Loucy (cell line): ENCODE measurements around the gene LHFPL2.

Experiments used
- EZH2phosphoT487 ChIP-seq: fragments of 200-600 bp; IDR thresholded peaks from 2 replicates; pipeline ENCODE4 v1.6.1; 2018; ENCODE audit warnings: antibody characterized with exemption, mild to moderate bottlenecking, moderate library complexity, borderline replicate concordance
- TF ChIP-seq, protein P1 (sequence below): fragments of 200-600 bp; sonication (generic); conservative IDR thresholded peaks from 2 replicates; pipeline ENCODE4 v1.5.1; 2014; ENCODE audit warnings: mild to moderate bottlenecking, antibody characterized with exemption, low read length

DNA sequence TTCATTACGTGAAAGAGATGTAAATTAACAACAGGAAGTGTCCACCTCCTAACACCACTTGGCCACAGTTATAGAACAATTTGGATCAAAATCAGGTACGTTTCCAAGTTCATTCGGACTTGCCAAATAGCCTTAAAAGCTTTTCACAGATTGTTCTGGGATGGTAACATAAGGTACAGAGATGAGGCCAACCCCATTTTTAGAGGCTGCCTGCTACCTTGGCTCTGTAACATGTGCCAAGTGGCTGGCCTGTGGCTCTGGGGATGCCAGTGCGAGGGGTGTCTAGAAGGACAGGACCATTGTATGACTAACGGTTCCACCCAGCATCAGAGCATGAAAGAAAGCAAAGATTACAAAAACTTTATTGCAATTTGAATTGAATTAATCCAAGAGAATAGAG lies 91.0 kb downstream of the LHFPL2 start:
- TF ChIP-seq, protein P1, sequence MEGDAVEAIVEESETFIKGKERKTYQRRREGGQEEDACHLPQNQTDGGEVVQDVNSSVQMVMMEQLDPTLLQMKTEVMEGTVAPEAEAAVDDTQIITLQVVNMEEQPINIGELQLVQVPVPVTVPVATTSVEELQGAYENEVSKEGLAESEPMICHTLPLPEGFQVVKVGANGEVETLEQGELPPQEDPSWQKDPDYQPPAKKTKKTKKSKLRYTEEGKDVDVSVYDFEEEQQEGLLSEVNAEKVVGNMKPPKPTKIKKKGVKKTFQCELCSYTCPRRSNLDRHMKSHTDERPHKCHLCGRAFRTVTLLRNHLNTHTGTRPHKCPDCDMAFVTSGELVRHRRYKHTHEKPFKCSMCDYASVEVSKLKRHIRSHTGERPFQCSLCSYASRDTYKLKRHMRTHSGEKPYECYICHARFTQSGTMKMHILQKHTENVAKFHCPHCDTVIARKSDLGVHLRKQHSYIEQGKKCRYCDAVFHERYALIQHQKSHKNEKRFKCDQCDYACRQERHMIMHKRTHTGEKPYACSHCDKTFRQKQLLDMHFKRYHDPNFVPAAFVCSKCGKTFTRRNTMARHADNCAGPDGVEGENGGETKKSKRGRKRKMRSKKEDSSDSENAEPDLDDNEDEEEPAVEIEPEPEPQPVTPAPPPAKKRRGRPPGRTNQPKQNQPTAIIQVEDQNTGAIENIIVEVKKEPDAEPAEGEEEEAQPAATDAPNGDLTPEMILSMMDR = no peak
- no peak for TF ChIP-seq EZH2phosphoT487
